PC-9 (cell line): ENCODE data around the gene AUTS2.

Experiments
- CTCF ChIP-seq: fragments of 200-600 bp; sonication (generic); conservative IDR thresholded peaks from 2 replicates; pipeline ENCODE4 v1.6.1; 2017; ENCODE audit warnings: mixed run types, antibody characterized with exemption, mild to moderate bottlenecking, moderate library complexity
- EZH2 ChIP-seq: fragments of 200-600 bp; sonication (generic); IDR thresholded peaks from 2 replicates; pipeline ENCODE4 v1.8.0; 2017; ENCODE audit warnings: antibody characterized with exemption, low read depth

GRCh38 chr7:70696201-70696754 lies 1098.0 kb downstream of the AUTS2 start:
- TF ChIP-seq EZH2 (no peak), CTCF (no peak)
